ENCODE data around the gene CCDC68.
"Not testable (repeated sequence)": the region's sequence is repeated elsewhere in the genome, so short reads cannot be mapped to it uniquely, and the experiment has no call there.

The CCDC68 gene

DNA sequence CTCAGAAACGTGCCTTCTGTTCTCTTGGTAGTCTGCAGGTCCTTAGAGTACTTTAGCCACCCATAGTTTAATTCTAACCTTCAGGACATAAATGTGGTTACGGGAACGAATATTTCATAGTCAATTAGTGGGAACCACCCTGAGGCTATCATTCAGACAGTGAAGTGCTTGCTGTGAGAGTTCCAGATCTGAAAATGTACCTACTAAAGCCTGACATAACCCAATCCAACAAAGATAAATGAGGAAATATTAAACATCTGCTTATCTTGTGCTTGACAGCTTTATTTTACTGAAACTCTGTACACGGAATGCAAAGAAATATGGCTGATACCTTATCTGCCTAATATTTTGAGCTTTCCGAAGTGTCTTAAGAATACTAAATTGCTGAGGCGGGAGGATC is 88.0 kb downstream of the CCDC68 start:
- no peak for DNase-seq

DNA sequence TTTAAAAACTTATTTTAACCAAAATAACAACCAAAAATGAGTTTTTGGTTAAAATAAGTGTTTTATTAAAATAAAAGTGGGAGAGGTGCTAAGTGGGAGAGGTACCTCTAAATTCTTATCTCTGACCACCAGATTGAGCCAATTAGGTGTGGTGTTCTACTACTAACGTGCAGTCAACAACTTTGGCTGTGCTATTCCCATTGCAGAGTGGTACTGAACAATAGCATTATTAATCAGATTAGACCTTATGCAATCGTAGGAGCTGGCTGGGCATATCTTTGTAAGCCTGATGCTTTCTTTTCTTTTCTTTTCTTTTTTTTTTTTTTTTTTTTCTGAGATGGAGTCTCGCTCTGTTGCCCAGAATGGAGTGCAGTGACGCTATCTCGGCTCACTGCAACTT is 92.1 kb downstream of the CCDC68 start:
- no peak for DNase-seq

DNA sequence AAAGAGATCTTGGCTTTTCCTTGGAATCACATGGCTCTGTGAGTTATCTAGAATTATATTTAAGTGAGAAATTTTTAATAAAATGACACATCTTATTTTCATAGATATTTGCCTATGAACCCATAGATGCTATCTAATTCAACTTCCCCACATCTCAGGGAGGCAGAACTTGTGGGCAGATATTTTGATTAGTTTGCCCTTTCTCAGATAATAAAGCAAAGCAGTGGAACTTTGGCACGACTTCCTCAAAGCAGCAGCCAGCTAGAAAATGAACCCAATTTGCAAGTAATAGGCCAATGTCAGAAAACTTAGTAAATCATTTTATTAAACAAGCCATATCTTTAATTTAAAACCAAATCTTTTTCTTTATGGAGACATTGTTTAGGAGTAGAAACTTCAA is 98.3 kb downstream of the CCDC68 start:
- no peak for DNase-seq

DNA sequence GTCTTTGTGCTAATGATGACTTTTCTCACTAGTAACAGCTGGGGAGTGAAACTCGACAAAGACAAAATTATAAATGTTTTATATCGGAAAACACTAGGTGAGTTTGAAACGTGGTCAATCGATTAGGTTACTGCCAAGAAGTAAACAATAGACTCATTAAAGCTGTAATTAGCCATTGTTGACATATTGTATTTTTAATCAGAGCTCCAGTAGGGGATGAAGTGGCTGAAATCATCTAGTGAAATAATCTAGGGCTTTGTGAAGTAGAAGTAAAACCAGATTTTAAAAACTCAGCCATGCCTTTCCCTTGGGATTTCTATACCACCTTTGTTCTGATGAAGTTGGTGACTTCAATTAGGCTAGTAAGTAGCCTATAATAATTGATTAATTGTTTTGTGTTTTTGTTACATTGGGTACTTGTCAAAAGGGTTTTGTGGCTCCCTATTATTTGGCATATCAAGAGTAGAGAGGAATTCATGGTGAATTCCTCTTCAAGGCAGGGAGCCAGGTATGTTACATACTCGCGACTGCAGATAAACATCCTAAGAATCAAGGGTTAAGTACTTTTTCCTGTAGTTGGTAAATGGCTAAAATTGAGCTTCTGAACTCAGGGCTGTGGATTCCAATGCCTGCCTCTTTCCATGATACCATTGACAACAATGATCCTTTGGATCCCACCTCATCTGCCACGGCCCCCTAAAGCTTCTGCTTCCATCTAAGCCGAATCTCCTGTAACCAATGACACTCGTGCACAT is 99.4 kb downstream of the CCDC68 start:
- DNase-seq = no peak

DNA sequence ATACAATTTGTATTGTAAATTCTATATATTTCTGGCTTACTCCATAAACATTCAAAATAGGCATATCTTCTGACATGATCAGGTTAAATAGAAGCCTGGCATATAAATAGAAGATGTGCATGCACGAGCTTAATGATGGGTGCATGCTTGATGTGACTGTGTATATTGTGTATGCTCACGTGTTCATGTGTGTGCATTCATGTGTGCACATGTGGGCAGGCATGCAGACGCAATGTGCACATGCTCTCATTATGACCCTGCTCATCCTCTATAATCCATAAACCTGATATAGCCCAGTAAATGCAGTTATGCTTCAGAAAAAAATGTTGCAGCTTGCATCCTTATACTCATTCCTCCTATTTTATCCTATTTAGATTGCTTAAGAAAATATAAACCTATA is 101.8 kb downstream of the CCDC68 start:
- no peak for DNase-seq

DNA sequence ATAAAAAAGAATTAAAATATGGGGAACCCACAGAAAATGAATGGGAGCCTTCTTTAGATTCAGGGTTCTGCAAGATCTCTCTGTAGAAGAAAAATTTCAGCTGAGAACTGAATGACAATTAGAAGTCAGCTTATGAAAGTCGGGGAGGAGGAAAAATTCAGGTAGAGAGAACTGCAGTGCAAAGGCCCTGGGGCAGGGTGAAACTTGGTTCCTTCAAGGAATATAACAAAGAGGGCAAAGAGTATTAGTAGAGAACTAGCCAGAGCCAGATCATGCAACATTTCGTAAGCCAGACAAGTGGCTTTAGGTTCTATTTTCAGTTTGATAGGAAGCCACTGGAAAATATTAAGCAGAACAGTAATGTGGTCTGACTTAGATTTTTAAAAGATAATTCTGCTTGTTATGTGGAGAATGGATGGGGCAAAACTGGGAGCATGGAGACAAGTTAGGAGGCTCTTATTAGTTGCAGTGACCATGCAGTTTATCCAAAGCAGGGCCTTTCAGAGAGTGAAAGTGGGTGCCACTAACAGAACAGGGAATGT is 103.1 kb downstream of the CCDC68 start:
- no peak for DNase-seq

DNA sequence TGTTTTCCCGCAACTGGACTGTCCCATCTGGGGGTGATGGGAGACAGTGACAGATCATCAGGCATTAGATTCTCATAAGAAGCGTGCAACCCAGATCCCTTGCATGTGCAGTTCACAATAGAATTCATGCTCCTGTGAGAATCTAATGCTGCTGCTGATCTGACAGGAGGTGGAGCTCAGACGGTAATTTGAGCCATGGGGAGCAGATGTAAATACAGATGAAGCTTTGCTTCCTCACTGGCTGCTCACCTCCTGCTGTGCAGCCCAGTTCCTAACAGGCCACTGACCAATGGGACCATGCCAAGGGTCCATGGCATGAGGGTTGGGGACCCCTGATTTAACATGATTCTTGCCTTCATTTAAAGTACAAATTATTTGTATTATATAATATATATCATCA is 104.2 kb downstream of the CCDC68 start:
- DNase-seq = not testable (repeated sequence)

DNA sequence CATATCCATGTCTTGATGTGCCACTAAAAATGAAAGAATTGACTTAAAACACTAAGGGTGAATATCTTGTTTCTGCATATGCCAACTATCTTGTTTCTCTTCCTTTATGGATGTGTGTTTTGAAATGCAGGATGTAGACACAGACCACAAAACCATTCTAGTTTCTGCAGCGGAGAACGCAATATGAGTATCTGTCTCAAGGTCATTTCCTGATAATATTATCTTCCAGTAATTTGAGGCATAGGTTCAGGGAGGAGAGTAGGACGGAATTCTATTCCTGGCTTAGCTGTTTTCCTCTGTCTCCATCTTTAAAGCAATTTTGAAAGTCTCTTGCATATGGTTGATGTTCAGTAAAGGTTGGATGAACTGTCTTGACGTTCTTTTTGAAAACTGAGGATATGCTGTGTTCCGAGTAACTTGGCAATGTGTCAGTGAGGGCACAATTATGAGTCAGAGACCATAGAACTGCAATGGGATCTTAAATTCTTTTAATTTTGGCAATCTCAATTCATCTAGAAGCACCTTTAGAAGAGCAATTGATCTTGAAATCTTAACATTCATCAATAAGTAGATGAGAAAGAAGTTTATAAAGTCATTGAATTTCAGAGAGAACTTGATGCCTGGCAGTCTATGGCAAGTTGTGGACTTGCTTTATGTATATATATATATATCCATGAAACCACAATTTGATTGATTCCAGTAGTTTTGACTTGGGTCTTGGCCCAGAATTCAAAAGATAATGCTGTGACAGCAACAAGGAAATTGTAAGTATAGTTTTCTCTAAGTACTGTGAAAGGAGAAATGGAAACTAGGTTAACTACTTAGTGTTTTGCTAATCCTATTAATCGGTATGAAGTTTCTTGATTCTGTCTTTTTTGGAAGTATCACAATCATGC is 106.2 kb downstream of the CCDC68 start:
- DNase-seq = no peak

Measured in NCI-H1694 (cell line).